ENCODE measurements around the gene RAB40C. TPM values are rescaled to one million over a fixed set of nuclear protein-coding genes. Genes with fewer than 3 reads are reported as not detected.

Gene RAB40C
- total and polyA plus RNA-seq, 9 of the 15 experiments (the other 6 are each of a cell fraction or from before 2014, with no cell fraction given): 0.17 to 23.4 (median 8.7) TPM

- H3K36me3 ChIP-seq (ENCODE audit: control insufficient read depth, insufficient read depth, low read length): peaks cover 4% of the 10 kb centered on the region; the same call in 1 of the 3 replicates
- H3K27me3 ChIP-seq (ENCODE audit: control insufficient read depth in 2 of 2, insufficient read depth in 2 of 2, low read length in 2 of 2): no peaks in the 10 kb centered on the region
- no peak overlapping the region for H3K4me3 ChIP-seq
- ChIA-PET POLR2A (no interaction called here), CTCF (ENCODE audit: low intra/inter-chr PET ratio) (no interaction called here)
- FAIRE-seq (no peak), DNase-seq (ENCODE audit: extremely low read depth in 1 of 4, low spot score in 3 of 4) (no peak), ATAC-seq (no peak)
- no TSS peak for BruUV-seq (replicated peaks)
- H2AFZ ChIP-seq (ENCODE audit: low read depth, low read length): no peak overlapping the region
- in situ Hi-C loops (cut with MboI): no loop called here
- H3K4me2 ChIP-seq (ENCODE audit: insufficient read depth, low read length): no peak overlapping the region
- peaks cover 0 to 26% of the 10 kb centered on the region in 2 experiments; a peak in 2 of 5 replicates for H3K4me1 ChIP-seq (replicated peaks in 1 of 2; ENCODE audit: control insufficient read depth in 2 of 2, insufficient read depth in 2 of 2, low read length in 2 of 2)
- intact Hi-C loops (cut with micrococcal nuclease): no loop called here
- H3K9me1 ChIP-seq (ENCODE audit: control insufficient read depth, insufficient read depth, low read length): no peaks in the 10 kb centered on the region
- TF ChIP-seq FOXM1 (IDR thresholded peaks at IDR 0.05; ENCODE audit: low read depth) (no peak), FOXM1 (CRISPR knock-in tag; IDR thresholded peaks at IDR 0.05; ENCODE audit: low read depth) (no peak), TFAM (CRISPR knock-in tag; conservative IDR thresholded peaks at IDR 0.05) (no peak), HOXB6 (CRISPR knock-in tag; IDR thresholded peaks at IDR 0.05; ENCODE audit: borderline replicate concordance) (no peak), ZNF133 (CRISPR knock-in tag; IDR thresholded peaks at IDR 0.05) (no peak)
- peaks cover 43% of the 10 kb centered on the region for H3K79me2 ChIP-seq (ENCODE audit: control insufficient read depth, insufficient read depth, low read length)
- 93% methylated on average over 20 of the region's 22 CpGs for WGBS (ENCODE audit: insufficient coverage, low coverage, missing lambda C conversion rate)
- H3K9me3 ChIP-seq (replicated peaks; ENCODE audit: control insufficient read depth, insufficient read depth, low read depth, low read length): peaks cover 2% of the 10 kb centered on the region; the same call in 1 of the 2 replicates
- no peaks in the 10 kb centered on the region for H4K20me1 ChIP-seq (replicated peaks; ENCODE audit: control insufficient read depth, insufficient read depth, low read length)
- no peak overlapping the region for H3K27ac ChIP-seq (ENCODE audit: extremely low read depth, low read depth, low read length)
- peak overlapping the region in 1 of 2 experiments; percentile 35; a peak in 1 of 4 replicates for H3K9ac ChIP-seq (ENCODE audit: insufficient read depth in 1 of 2, low read depth in 2 of 2, low read length in 2 of 2)
Observed at GRCh38 chr16:606656-607307, 16.9 kb downstream of the RAB40C start.

GRCh38 chr16:608019-608418 lies 18.2 kb downstream of the RAB40C start:
- DNase-seq (ENCODE audit: extremely low read depth in 1 of 4, low spot score in 3 of 4) (no peak), ATAC-seq (no peak), FAIRE-seq (no peak)
- Histone ChIP-seq H3K4me3 (no peak overlapping the region), H2AFZ (ENCODE audit: low read depth, low read length) (no peak overlapping the region), H3K9me1 (ENCODE audit: control insufficient read depth, insufficient read depth, low read length) (no peaks in the 10 kb centered on the region), H3K27ac (ENCODE audit: extremely low read depth, low read depth, low read length) (no peak overlapping the region), H3K9me3 (replicated peaks; ENCODE audit: control insufficient read depth, insufficient read depth, low read depth, low read length) (peaks cover 2% of the 10 kb centered on the region; the same call in 1 of the 2 replicates), H3K27me3 (ENCODE audit: control insufficient read depth in 2 of 2, insufficient read depth in 2 of 2, low read length in 2 of 2) (no peaks in the 10 kb centered on the region), H3K9ac (ENCODE audit: insufficient read depth in 1 of 2, low read depth in 2 of 2, low read length in 2 of 2) (no peak overlapping the region), H3K4me2 (ENCODE audit: insufficient read depth, low read length) (no peak overlapping the region), H4K20me1 (replicated peaks; ENCODE audit: control insufficient read depth, insufficient read depth, low read length) (no peaks in the 10 kb centered on the region), H3K36me3 (ENCODE audit: control insufficient read depth, insufficient read depth, low read length) (peaks cover 4% of the 10 kb centered on the region; the same call in 1 of the 3 replicates), H3K4me1 (replicated peaks in 1 of 2; ENCODE audit: control insufficient read depth in 2 of 2, insufficient read depth in 2 of 2, low read length in 2 of 2) (peaks cover 0 to 26% of the 10 kb centered on the region in 2 experiments; a peak in 2 of 5 replicates), H3K79me2 (ENCODE audit: control insufficient read depth, insufficient read depth, low read length) (peaks cover 38% of the 10 kb centered on the region)
- intact Hi-C loops (cut with micrococcal nuclease): no loop called here
- POLR2A ChIA-PET: interaction anchor here (1.0 to 1.2 kb wide), 3 partner anchors 14 to 29 kb away, joined by 3 to 4 read pairs (median 4); partner anchors contain the start of genes METTL26 and RAB40C
- no TSS peak for BruUV-seq (replicated peaks)
- WGBS (ENCODE audit: insufficient coverage, low coverage, missing lambda C conversion rate): 55% methylated on average over 10 of the region's 10 CpGs
- in situ Hi-C loops (cut with MboI): no loop called here
- CTCF ChIA-PET (ENCODE audit: low intra/inter-chr PET ratio): no interaction called here
- no peak for TF ChIP-seq ETV5 (CRISPR knock-in tag; IDR thresholded peaks at IDR 0.05; ENCODE audit: low read depth)
- TF ChIP-seq GATA2 (CRISPR knock-in tag; IDR thresholded peaks at IDR 0.05): no peak
- TF ChIP-seq ZEB2 (IDR thresholded peaks at IDR 0.05): no peak
- no peak for TF ChIP-seq NR2C2 (CRISPR knock-in tag; IDR thresholded peaks at IDR 0.05)
- TF ChIP-seq NR2C2 (tag; IDR thresholded peaks at IDR 0.05): no peak
- TF ChIP-seq ZNF589 (CRISPR knock-in tag; IDR thresholded peaks at IDR 0.05; ENCODE audit: low read depth): no peak
- TF ChIP-seq E2F4 (CRISPR knock-in tag; IDR thresholded peaks at IDR 0.05; ENCODE audit: low read depth): no peak
